Measurements from ENCODE around the gene GATC.

GRCh38 chr12:120412421-120412820 lies 33.8 kb upstream of the GATC start:
- TF ChIP-seq, protein P1, sequence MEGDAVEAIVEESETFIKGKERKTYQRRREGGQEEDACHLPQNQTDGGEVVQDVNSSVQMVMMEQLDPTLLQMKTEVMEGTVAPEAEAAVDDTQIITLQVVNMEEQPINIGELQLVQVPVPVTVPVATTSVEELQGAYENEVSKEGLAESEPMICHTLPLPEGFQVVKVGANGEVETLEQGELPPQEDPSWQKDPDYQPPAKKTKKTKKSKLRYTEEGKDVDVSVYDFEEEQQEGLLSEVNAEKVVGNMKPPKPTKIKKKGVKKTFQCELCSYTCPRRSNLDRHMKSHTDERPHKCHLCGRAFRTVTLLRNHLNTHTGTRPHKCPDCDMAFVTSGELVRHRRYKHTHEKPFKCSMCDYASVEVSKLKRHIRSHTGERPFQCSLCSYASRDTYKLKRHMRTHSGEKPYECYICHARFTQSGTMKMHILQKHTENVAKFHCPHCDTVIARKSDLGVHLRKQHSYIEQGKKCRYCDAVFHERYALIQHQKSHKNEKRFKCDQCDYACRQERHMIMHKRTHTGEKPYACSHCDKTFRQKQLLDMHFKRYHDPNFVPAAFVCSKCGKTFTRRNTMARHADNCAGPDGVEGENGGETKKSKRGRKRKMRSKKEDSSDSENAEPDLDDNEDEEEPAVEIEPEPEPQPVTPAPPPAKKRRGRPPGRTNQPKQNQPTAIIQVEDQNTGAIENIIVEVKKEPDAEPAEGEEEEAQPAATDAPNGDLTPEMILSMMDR (IDR thresholded peaks at IDR 0.05; ENCODE audit: borderline replicate concordance, extremely low read depth, low read length, poor library complexity, severe bottlenecking): no peak
- TF ChIP-seq EZH2 (IDR thresholded peaks at IDR 0.05; ENCODE audit: borderline replicate concordance, low read depth, low read length, severe bottlenecking): no peak

Data from DND-41 (cell line).